ENCODE results near the gene CHCHD4.

DNA sequence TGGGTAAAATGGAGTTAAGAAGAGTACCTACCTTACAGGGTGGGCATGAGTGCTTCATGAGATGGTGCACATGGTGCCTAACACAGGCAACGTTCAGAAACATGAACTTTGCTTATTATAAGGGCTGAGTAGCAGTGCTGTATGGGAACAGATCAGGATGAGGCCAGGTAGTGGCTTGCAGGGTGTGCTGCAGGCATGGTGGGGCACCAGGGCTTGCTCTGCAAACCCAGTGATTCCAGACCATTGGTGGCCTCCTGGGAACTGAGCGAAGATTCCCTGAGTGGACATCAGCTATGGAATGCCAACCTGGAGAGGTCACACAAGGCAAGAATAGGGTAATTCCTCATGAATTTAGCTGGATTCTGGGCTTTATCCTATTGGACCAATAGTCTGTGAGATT lies 16.0 kb upstream of the CHCHD4 start:
- no peak for TF ChIP-seq CTCF (conservative IDR thresholded peaks at IDR 0.05 in 1 of 2, IDR thresholded peaks at IDR 0.05 in 1 of 2; ENCODE audit: extremely low read depth in 1 of 2, insufficient read depth in 1 of 2, low read depth in 1 of 2, low read length in 2 of 2)
- no peak for TF ChIP-seq EZH2 (IDR thresholded peaks at IDR 0.05; ENCODE audit: borderline replicate concordance, low read length)

Measured in mammary epithelial cell (primary cell).